ENCODE data around the gene VASN. TPM values are rescaled to one million over a fixed set of nuclear protein-coding genes. Genes with fewer than 3 reads are reported as not detected.
"Not testable (repeated sequence)": the region's sequence is repeated elsewhere in the genome, so short reads cannot be mapped to it uniquely, and the experiment has no call there.

Gene VASN
- polyA plus RNA-seq (ENCODE audit: insufficient read length): 12.6 TPM

GRCh38 chr16:4371357-4372000 is at the start of gene VASN:
VASN (plus strand) TSS chr16:4371848; CDS start chr16:4380878, 9,030 bp downstream.
- DNase-seq: peak; percentile 84

DNA sequence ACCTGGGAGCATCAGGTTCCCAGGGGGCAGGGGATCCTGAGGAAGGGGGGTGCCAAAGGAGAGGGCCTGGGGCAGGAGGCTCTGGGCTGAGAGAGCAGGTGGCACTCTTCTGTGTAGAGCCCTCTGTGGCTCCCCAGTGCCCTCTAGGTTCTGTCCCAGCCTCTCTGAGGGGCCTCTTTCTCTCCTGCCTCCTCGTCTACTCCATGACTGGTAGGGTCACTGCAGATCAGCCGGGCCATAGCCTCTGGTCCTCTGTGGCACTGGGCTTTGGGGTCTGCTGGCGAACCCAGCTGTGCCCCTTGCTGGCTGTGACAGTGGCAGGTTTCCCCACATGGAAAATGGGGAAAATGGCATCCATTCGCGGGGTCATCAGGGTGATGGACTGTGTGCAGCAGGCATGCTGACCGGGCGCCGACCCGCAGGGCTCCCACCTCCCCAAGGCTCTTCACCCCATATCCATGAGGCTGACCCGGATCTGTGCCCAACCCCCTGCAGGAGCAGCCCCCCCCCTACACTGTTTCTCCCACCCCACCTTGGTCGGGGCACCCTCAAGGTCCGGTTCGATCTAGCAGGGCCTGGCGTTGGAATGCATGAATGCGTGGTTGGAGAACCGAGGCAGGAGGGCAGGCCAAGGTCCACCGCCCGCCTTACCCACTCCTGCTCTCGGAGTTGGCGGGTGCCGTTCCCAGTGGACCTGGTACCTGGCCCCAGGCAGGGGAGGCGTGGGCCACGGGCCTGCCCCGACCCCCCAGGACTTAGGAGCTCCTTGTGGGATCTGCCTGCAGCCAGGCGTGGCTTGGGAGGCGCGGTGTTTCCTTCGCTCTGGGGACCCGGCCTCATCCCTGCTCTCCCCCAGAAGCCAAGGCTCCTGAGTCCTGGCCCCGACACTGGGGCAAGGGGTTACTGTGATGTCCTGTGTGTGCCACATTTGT is 49.3 kb upstream of the VASN start:
- DNase-seq: no peak

DNA sequence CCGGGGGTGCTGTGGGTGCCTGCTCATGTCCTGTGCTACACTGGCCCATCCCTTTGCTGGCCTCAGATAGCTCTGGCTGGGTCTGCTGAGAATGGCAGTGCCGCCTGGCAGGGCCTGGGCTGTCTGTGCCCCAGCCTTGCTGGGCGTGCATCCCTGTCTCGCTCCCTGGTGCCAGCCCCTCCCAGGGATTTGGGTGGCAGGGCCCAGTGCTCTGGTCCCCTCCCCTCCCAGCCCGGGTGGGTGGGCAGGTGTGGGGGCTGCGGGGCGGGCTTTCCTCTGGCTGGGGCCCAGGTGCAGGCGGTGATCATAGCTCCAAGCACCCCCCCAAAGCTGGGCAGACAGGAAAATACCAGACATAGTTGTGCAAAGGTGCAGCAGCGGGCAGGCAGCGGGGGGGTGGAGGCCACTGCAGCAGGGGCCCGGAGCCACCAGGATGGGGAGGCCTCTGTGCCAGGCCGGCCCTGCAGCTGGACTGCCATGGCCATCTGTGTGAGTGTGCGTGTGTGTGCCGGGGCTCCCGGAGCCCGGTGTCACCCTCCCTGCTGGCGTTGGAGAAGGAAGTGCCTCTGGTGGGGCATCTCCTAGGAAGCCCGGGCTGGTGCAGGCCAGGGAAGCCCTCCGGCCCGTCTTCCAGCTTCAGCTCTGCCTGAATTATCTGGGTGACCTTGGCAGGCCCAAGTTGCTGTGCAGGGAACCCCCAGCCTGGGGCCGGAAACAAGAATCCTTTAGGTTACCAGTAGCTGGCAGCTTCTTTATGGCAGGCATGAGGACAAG is 48.4 kb upstream of the VASN start:
- DNase-seq: no peak

DNA sequence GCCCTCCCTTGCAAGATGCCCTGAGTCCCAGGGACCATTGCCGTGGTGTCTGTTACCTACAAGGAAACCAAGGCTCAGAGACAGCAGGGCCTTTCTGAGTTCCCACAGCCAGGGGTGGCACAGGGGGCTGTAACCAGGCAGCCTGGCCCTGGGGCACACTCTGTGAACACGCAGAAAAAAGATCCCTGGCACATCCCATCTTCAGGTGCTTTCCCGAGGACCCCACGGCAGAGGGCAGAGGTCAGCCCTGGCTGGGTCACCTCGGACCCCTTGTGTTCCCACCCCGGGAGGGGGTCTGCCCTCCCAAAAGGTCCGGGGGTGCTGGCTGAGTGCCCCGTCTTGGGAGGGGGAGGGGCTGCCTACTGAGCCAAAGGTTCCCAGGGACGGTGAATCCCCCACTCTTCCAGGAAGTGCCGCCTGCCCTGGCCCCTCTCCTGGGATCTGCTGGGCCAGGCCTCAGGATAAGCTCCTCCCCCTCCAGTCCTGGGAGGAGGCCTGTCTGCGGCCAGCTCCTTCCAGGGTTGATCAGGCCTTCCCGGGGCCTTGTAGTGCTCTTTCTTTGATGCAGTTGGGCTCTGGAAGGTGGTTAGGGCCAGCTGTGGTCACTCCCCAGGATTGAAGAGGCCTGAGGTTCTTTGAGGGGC is 47.7 kb upstream of the VASN start:
- no peak for DNase-seq

GRCh38 chr16:4324492-4325252 is 47.0 kb upstream of the VASN start:
- no peak for DNase-seq

GRCh38 chr16:4325253-4325758 is 46.3 kb upstream of the VASN start:
- no peak for DNase-seq

GRCh38 chr16:4327386-4328045 is 44.1 kb upstream of the VASN start:
- DNase-seq: no peak

- peak; percentile 80 for DNase-seq
These were observed 43.4 kb upstream of the VASN start for GRCh38 chr16:4328046-4328781.

DNA sequence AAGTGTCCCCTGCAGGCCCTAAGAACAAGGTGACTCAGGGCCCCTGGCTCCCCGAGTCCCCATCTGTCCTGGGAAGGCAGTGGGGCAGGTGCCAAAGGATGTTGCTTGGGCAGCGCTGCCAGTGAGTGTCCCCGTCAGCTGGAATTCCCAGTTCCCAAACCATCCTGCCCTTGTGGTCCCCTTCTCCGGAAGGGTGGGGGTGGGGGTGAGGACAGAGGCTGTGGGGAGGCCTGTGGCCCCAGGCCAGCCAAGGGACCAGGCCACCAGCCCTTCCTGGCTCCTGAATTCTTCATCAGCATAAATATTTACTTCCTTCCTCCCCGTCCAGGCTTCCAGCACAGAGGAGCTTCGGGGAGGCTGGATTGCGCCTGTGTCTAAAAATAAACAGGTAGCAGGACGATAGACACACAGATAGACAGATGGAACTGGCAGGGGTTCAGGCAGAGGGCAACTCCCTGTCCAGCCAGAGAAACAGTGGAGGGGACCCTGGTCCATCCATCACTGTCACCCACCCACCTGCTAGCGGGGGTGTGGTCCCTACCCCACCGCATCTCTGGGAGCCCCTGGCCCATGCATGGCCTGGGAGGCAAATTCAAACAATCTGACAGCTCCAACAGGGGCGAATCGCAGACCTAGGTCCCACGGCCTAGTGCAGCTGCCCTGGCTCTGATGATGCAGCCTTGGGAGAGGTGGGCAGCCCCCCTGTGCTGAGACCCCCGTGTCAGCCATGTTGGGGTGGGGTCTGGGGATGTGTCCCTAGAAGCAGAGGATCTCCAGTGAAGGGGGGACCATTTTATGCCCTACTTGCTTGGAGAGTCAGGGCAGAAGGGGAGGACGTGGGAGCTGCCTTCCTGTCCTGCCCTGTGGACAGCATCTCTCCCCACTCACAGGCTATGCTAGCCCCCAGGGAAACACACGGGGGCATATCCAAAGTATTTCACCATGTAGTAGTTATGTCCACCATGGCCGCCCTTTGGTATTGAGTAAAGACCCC is 42.6 kb upstream of the VASN start:
- no peak for DNase-seq

- no peak for DNase-seq
These were observed 41.3 kb upstream of the VASN start for GRCh38 chr16:4330277-4330874.

- no peak for DNase-seq
These were observed 39.6 kb upstream of the VASN start for GRCh38 chr16:4332083-4332482.

GRCh38 chr16:4332623-4333307 is 38.9 kb upstream of the VASN start:
- DNase-seq: no peak

- DNase-seq: no peak
These were observed 38.4 kb upstream of the VASN start for GRCh38 chr16:4333308-4333638.

- not testable (repeated sequence) for DNase-seq
These were observed 37.9 kb upstream of the VASN start for GRCh38 chr16:4333714-4334113.

- no peak for DNase-seq
These were observed 36.7 kb upstream of the VASN start for GRCh38 chr16:4334724-4335495.

GRCh38 chr16:4336701-4337539 is 34.7 kb upstream of the VASN start:
- no peak for DNase-seq
